GM21526 (cell line): ENCODE data around the gene CAT.
A peak's percentile ranks its signal among the peaks of the same experiment; 100 is the strongest.

ENCODE experiments used
- ATAC-seq: cut with Tn5 transposase; IDR thresholded peaks from one replicate; pipeline ENCODE4 v1.9.1; 2021; ENCODE audit warnings: moderate library complexity; ENCODE audit not compliant: unreplicated experiment, low FRiP score

CAT gene

DNA sequence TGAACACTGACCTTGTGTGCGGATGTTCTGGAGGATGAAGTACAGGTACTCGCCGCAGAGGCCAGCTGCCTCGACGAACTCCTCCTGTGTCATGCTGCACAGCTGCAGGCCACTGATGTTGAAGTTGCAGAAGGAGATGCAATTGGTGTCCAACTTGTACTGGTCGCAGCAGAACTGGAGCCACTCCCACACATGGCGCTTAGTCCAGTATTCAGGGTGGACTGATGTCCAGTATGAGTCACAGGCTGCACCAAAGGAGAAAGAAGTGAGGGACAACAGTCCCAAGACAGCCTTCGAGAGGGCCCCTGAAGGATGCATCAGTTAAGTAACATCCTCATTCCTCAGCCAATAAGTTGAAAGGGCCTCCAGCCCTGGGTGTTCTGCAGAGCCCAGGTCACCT, 54.7 kb downstream of the CAT start:
- no peak for ATAC-seq

GRCh38 chr11:34493926-34494595, 55.3 kb downstream of the CAT start:
- ATAC-seq = no peak

DNA sequence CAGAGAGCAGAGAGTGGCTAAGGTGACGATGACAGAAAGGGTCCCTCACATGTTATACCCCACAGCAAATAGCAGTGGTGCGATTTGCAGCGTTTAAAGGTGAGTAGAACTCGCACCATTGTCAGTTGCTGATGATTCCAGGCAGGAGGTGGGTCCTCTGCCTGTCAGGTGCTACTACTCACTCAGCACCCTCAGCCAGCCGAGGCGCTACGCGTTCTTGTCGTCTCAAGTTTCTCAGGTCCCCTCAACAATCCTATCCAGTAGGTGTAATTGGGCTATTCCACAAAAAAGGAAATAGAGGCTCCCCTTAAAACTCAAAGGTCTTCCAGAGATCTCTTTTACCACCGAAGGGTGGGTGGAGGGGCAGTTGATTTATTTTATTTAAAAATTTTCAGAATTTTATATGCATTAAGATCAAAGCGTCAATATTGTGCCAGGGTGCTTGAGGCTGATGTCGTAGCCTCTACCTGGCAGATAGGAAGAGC, 56.5 kb downstream of the CAT start:
- no peak for ATAC-seq

- no peak for ATAC-seq
Observed at GRCh38 chr11:34495724-34496377, 57.1 kb downstream of the CAT start.

DNA sequence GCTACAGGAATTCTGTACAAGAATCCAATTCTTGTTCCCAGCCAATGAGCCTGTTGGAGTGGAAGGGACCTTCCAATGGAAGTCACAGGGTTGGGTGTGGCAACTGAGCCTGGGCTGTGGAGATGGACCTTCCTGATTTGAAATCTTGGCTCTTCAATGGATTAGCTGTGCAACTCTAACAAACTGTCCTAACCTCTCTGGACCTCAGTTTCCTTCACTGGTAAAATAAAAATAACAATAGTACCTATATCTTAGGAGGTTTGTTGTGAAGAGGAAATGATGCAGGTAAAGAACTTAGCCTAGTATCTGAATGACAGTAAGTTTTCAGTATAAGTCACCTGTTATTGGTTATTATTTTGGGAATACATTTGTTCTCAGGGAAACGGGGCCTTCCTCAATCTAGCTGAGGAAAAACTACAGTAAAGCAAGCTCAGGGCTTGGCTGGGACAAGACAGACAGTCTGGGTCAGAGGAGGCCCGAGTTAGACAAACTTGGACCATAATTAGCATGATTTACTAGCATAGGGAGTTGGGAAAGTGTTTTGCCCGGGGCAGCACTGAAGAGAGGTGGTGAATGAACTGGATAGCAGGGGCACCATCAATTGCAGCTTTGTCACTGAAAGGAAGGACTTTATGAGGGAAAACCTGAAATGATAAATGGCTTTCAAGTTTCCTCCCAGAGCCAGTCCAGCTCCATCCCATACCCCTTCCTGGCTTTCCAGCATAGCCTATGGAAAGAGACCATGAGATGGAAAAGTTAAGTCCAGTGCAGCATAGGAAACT, 61.2 kb downstream of the CAT start:
- no peak for ATAC-seq

GRCh38 chr11:34501500-34501899, 62.8 kb downstream of the CAT start:
- ATAC-seq = no peak

DNA sequence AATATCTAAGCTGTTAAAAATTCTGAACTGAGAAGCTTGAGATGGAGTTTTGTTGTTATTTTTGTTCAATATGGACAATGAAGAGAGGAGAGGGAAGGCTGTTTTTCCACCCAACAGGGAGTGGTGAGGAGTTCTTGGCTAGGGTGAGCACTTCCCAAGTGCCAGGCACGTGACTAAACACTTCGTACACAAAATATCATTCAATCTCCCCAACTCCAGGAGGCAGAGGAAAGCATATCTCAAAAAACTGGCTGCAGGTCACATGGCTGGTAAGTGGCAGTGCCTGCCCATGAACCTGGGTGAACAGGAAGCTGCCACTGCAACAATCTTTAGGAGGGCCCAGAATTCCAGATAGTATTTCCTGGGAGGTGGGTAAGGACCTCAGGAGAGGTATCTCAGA, 63.2 kb downstream of the CAT start:
- no peak for ATAC-seq

GRCh38 chr11:34502949-34503348, 64.2 kb downstream of the CAT start:
- no peak for ATAC-seq

- ATAC-seq = no peak
Observed at GRCh38 chr11:34505874-34506273, 67.1 kb downstream of the CAT start.

DNA sequence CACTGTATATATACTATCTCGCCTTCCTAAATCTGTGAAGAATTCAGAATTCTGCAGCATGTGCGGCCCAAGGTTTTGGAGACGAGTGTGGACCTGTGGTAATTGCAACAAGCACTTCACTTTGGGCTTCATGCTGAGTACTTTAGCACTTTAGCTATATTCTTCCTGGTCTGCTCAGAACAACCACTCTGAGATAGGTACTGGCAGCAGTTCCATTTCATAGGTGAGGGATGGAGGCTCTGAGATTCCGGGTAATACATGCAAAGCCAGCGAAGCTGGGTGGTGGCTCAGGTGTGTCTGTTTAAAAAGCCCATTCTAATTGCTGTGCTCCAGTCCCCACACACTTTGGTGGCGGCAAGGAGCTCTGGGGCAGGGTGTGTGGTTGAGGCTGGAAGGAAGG, 68.4 kb downstream of the CAT start:
- no peak for ATAC-seq

GRCh38 chr11:34507610-34508009, 68.9 kb downstream of the CAT start:
- no peak for ATAC-seq

GRCh38 chr11:34508524-34508923, 69.8 kb downstream of the CAT start:
- no peak for ATAC-seq

DNA sequence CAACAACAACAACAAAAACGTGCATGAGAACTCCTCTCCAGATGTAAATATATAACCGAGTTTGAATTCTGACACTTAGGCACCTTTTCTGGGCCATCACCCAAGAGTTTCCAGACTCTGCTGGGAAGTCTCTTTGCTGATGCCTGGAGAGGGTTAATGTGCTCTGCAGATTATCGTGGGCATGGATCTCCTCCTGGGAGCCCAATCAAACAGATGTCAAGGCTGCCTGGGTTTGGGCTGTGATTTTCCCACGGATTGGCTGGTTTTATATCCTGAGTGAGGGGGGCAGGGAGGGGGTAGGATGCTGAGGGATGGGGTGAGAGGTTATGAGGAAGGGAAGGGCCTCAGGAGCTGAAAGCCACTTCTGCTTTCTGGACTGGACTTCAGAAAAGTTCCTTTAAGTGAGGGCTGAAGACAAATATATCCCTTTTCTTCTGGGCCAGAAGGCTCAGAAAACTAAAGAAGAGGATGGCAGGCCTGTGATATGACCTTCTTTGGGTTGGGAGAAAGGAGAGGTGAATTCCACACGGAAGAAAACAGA, 70.7 kb downstream of the CAT start:
- no peak for ATAC-seq

DNA sequence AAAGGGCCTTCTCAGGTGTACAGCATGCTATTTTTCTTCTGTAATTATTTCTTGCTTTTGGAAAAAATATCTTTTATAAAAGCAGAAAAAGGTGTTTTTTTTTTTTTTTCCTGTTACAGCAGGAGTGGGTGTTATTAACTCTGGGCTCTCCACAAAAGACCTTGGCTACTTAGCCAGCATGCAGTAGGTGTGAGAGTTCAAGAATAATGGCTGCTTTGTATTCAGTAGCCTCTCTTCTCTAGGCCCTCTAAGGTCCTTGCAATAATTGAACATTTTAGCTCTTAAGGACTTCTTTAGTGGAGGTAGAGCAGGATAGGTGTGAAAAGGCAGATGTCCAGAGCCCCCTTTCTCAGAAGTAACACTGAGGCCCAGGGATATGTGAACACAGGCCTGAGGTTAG, 71.5 kb downstream of the CAT start:
- no peak for ATAC-seq

DNA sequence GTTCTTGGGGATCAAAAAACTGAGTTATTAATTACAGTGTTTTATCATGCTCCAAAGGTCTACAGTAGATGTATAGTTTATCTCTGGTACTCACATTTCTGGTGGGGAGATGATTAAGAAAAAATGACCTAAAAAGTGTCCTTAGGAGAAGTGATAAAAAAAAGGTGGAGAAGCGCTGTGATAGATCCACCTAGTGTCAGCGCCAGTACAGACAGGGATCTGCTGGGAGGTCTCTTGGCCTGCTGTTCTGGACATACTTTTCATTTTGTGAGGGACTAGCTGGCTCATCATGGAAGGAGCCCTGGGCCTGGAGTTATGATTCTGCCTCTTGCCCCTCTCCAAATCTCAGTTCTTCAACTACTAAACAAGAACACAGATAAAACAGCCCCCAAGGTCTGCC, 71.9 kb downstream of the CAT start:
- no peak for ATAC-seq

GRCh38 chr11:34512840-34513681, 74.3 kb downstream of the CAT start:
- peak; percentile 88 for ATAC-seq

GRCh38 chr11:34513682-34514449, 75.1 kb downstream of the CAT start, which contains the start of gene ELF5:
Gene ELF5 (minus strand): TSS chr11:34513794. CDS start chr11:34505749, 8,045 bp downstream.
- ATAC-seq = no peak

DNA sequence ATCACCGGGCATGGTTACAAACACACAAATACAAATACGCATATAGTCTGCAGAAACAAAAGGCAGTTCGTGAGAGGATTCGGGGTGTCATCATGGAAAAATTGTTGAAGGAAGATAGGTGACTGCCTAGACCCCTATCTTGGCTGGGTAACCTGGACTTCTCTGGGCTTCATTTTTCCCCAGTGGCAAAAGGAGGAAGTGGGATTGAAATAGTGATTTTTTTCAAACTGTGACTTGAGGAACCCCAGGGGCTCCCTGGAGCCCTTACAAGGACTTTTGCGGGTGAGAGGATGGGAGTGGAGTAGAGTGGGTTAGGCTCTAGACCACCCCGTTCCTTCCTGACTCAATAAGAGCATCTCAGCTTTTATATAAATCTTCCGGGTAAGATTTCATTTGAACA, 75.9 kb downstream of the CAT start:
- no peak for ATAC-seq

DNA sequence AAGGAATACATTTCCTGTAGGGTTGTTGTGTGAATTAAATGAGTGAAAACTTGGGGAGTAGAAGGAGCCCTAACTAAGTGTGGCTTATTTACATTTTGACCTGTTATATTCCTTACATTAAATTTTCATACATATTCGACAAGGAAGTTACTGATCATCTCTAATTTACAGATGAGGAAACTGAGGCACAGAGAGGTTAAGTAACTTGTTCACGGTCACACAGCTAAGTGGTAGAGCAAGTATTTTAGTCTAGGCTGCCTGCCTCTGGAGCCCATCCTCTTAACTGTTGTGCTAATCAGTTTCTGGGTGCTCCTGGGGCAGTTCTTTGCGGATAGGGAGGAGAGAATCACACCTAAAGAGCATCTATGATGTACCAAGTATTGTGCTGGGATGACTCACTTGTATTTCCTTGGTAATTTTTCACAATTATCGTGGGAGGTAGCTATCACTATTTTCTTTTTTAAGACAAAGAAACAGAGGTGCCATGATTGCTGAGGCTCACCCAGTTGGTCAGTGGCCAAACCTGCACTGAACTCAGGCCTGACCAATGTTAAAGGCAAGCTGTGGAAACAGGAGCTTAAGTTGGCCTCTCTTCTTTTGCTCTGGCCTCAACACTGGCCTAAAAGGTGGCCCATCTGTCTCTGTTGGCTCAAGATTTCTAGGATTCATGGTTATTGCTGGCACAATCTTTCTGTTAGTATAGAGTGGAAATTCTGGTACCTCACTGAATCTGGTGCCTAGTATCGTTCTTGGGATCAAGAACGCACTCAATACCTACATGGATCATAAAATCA, 77.7 kb downstream of the CAT start:
- no peak for ATAC-seq
